Sigmoid colon (tissue), 7 donors: ENCODE measurements around the gene STAMBPL1. TPM values are rescaled to one million over a fixed set of nuclear protein-coding genes. Genes with fewer than 3 reads are reported as not detected.

ENCODE experiments used
- DNase-seq: peaks from one replicate; pipeline ENCODE4 v3.0.0-alpha.2; 2019
- H3K27ac ChIP-seq, 4 donors: fragments of 200-600 bp; sonication (generic); one replicate each; pipeline ENCODE4 v1.5.1; 2016 to 2019; ENCODE audit warnings: mild to moderate bottlenecking in 1 of 4
- H3K27me3 ChIP-seq, 3 donors: fragments of 200-600 bp; sonication (generic); one replicate each; pipeline ENCODE4 v1.5.1; 2019; ENCODE audit warnings: mild to moderate bottlenecking in 1 of 3
- H3K36me3 ChIP-seq, 4 donors: fragments of 200-600 bp; sonication (generic); one replicate each; pipeline ENCODE4 v1.5.1; 2016 to 2019
- H3K4me1 ChIP-seq, 4 donors: fragments of 200-600 bp; sonication (generic); one replicate each; pipeline ENCODE4 v1.5.1; 2017 to 2019
- H3K4me3 ChIP-seq, 4 donors: fragments of 200-600 bp; sonication (generic); one replicate each; pipeline ENCODE4 v1.5.1; 2017 to 2019; ENCODE audit warnings: mild to moderate bottlenecking in 2 of 4, moderate library complexity in 1 of 4
- H3K9me3 ChIP-seq, 4 donors: fragments of 200-600 bp in 3 of 4; sonication (generic) in 3 of 4; one replicate each; pipeline versions ENCODE4 v1.5.1 to v1.6.1; 2013 to 2019
- EP300 ChIP-seq, 4 donors: sonication (generic); formaldehyde crosslinking; IDR thresholded peaks; one replicate each; pipeline ENCODE4 v1.6.1; 2017; ENCODE audit warnings: antibody characterized with exemption in 4 of 4
- POLR2A ChIP-seq, 2 donors: fragments of 450-650 bp; IDR thresholded peaks; one replicate each; pipeline ENCODE4 v1.6.1; 2016; ENCODE audit warnings: antibody characterized with exemption in 2 of 2, mild to moderate bottlenecking in 2 of 2, moderate library complexity in 2 of 2
- POLR2AphosphoS5 ChIP-seq, 4 donors: sonication (generic); formaldehyde crosslinking; IDR thresholded peaks; one replicate each; pipeline ENCODE4 v1.6.1; 2017; ENCODE audit warnings: antibody characterized with exemption in 4 of 4
- WGBS, 2 donors: extraction: QIAGEN DNeasy Blood & Tissue Kit; methylation state at CpG; one replicate each; pipeline ENCODE4 v1.1.7; 2013; 5-methylcytosine and 5-hydroxymethylcytosine counted together
- intact Hi-C: fragments of 100-400 bp; cut with DNase I; formaldehyde crosslinking; loops from one replicate; pipeline ENCODE4 v1.15.1; 2023
- polyA plus RNA-seq, 3 donors: library from polyadenylated mRNA; stranded (reverse); fragments of 200-250 nt; gene quantifications; one replicate each; pipeline ENCODE4 v1.2.3, GENCODE V29; 2013
- total RNA-seq, 4 donors: library from RNA; depleted of rRNA; stranded (reverse); fragments of >200 nt; gene quantifications; one replicate each; pipeline ENCODE4 v1.1.0, GENCODE V29; 2016
- TF ChIP-seq, protein P1 (sequence below), 4 experiments: fragments of 450-650 bp in 3 of 4; fragments of 200-600 bp in 1 of 4; IDR thresholded peaks; one replicate each; pipeline ENCODE4 v1.5.1; 2016 to 2019; ENCODE audit warnings: antibody characterized with exemption in 4 of 4, mild to moderate bottlenecking in 3 of 4, moderate library complexity in 2 of 4
- donor health status: healthy with polysubstance abuse.
- donor health status: Bipolar disorder and iron deficiency.
- donor health status: healthy.

STAMBPL1 gene
- total and polyA plus RNA-seq, 7 donors: 9.0 to 29.6 (median 11.0) TPM

- H3K9me3 ChIP-seq: no peaks in the 10 kb centered on the region
- intact Hi-C loops: no loop called here
- 84 to 93% methylated on average over 3 of the region's 3 CpGs for WGBS, 2 donors
- H3K27ac ChIP-seq: peak overlapping the region; percentile 71 to 97 (median 95)
- no peak for DNase-seq
- peaks cover 37 to 79% (median 56%) of the 10 kb centered on the region in 4 donors for H3K36me3 ChIP-seq
- no peak overlapping the region for H3K4me3 ChIP-seq
- no peaks in the 10 kb centered on the region for H3K27me3 ChIP-seq
- H3K4me1 ChIP-seq: peaks cover 0 to 71% (median 41%) of the 10 kb centered on the region in 4 donors
- TF ChIP-seq POLR2AphosphoS5 (IDR thresholded peaks at IDR 0.05): peak in 1 of 4 donors; percentile 33
- TF ChIP-seq, protein P1, sequence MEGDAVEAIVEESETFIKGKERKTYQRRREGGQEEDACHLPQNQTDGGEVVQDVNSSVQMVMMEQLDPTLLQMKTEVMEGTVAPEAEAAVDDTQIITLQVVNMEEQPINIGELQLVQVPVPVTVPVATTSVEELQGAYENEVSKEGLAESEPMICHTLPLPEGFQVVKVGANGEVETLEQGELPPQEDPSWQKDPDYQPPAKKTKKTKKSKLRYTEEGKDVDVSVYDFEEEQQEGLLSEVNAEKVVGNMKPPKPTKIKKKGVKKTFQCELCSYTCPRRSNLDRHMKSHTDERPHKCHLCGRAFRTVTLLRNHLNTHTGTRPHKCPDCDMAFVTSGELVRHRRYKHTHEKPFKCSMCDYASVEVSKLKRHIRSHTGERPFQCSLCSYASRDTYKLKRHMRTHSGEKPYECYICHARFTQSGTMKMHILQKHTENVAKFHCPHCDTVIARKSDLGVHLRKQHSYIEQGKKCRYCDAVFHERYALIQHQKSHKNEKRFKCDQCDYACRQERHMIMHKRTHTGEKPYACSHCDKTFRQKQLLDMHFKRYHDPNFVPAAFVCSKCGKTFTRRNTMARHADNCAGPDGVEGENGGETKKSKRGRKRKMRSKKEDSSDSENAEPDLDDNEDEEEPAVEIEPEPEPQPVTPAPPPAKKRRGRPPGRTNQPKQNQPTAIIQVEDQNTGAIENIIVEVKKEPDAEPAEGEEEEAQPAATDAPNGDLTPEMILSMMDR (IDR thresholded peaks at IDR 0.05): no peak
Measured at GRCh38 chr10:88936656-88937055, 56.6 kb downstream of the STAMBPL1 start.

- intact Hi-C loops: no loop called here
- H3K36me3 ChIP-seq: peaks cover 44 to 93% (median 70%) of the 10 kb centered on the region in 4 donors
- H3K4me3 ChIP-seq: no peak overlapping the region
- no peaks in the 10 kb centered on the region for H3K9me3 ChIP-seq
- no peak for DNase-seq
- peak in 2 of 4 donors; percentile 66 to 69 for TF ChIP-seq POLR2AphosphoS5 (IDR thresholded peaks at IDR 0.05)
- TF ChIP-seq, protein P1 (IDR thresholded peaks at IDR 0.05): no peak
- WGBS, 2 donors: 93 to 94% methylated on average over 3 of the region's 3 CpGs
- H3K27ac ChIP-seq: peak overlapping the region; percentile 71 to 97 (median 95)
- H3K4me1 ChIP-seq: peaks cover 0 to 77% (median 48%) of the 10 kb centered on the region in 4 donors
- no peaks in the 10 kb centered on the region for H3K27me3 ChIP-seq
Measured at GRCh38 chr10:88938039-88938438, 58.0 kb downstream of the STAMBPL1 start.

DNA sequence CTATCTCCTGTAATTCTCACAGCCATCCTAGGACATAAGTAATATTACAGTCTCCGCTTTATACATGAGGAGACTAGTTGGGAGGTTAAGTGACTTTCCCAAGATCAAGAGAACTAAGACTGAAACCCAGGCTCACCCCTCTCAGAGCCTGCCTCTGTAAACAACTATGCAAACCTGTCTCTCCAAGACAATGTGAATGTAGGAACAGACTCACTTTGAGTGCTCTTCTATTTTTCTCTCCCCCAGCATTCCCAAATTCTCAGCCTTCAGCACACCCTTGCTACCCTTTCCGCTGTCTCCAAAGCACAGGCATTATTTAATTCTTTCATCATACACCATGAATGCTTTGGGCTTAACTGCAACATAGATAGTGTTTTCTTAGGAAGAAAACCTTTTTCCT, 58.9 kb downstream of the STAMBPL1 start:
- H3K36me3 ChIP-seq: peaks cover 50 to 99% (median 78%) of the 10 kb centered on the region in 4 donors
- H3K4me3 ChIP-seq: no peak overlapping the region
- no peak for DNase-seq
- H3K9me3 ChIP-seq: no peaks in the 10 kb centered on the region
- peaks cover 0 to 86% (median 53%) of the 10 kb centered on the region in 4 donors for H3K4me1 ChIP-seq
- TF ChIP-seq EP300 (IDR thresholded peaks at IDR 0.05) (no peak), POLR2AphosphoS5 (IDR thresholded peaks at IDR 0.05) (peak in 2 of 4 donors; percentile 58 to 64), POLR2A (IDR thresholded peaks at IDR 0.05) (no peak)
- TF ChIP-seq, protein P1 (IDR thresholded peaks at IDR 0.05): no peak
- no peaks in the 10 kb centered on the region for H3K27me3 ChIP-seq
- peak overlapping the region; percentile 71 to 97 (median 95) for H3K27ac ChIP-seq
- intact Hi-C loops: no loop called here
- 96 to 97% methylated on average over 2 of the region's 2 CpGs for WGBS, 2 donors

DNA sequence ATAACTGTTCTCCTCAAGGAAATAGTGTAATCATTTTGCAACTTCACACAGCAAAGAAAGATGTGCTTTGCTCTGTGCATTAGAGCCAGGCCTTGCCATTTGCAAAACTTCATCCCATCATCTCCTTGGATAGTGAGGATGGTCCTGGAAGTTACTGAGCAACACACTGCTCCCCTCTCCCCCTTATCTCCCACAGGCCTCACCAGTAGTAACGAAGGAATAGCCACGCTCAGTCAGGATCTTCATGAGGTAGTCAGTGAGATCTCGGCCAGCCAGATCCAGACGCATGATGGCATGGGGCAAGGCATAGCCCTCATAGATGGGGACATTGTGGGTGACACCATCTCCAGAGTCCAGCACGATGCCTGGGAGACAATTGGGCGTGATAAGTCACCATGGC, 61.0 kb downstream of the STAMBPL1 start:
- peak in 3 of 4 donors; percentile 5 to 47 (median 36) for TF ChIP-seq POLR2AphosphoS5 (IDR thresholded peaks at IDR 0.05)
- TF ChIP-seq EP300 (IDR thresholded peaks at IDR 0.05): no peak
- TF ChIP-seq, protein P1 (IDR thresholded peaks at IDR 0.05): no peak
- no peak for TF ChIP-seq POLR2A (IDR thresholded peaks at IDR 0.05)
- H3K9me3 ChIP-seq: no peaks in the 10 kb centered on the region
- intact Hi-C loops: no loop called here
- WGBS, 2 donors: 93 to 95% methylated on average over 6 of the region's 6 CpGs
- no peak overlapping the region for H3K4me3 ChIP-seq
- no peaks in the 10 kb centered on the region for H3K27me3 ChIP-seq
- H3K27ac ChIP-seq: peak overlapping the region; percentile 71 to 97 (median 95)
- no peak for DNase-seq
- H3K36me3 ChIP-seq: peaks cover 66 to 100% (median 89%) of the 10 kb centered on the region in 4 donors
- H3K4me1 ChIP-seq: peaks cover 0 to 100% (median 69%) of the 10 kb centered on the region in 4 donors

DNA sequence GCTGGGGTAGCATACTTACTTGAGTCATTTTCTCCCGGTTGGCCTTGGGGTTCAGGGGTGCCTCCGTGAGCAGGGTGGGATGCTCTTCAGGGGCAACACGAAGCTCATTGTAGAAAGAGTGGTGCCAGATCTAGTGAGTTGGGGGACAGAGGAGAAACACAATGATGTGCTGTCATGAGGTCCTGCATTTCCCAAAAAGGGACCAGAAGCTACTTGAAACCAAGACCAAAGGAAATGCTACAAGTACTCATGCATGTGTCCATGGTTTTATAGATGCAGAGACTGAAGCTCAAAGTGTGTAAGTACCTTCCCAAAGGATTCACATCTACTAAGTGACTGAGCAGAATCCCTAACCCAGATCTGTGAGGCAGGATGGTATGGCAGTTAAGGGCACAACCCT, 63.7 kb downstream of the STAMBPL1 start:
- Histone ChIP-seq H3K27me3 (no peaks in the 10 kb centered on the region), H3K4me1 (peaks cover 0 to 98% (median 83%) of the 10 kb centered on the region in 4 donors), H3K9me3 (no peaks in the 10 kb centered on the region), H3K36me3 (peaks cover 52 to 98% (median 69%) of the 10 kb centered on the region in 4 donors), H3K27ac (peak overlapping the region; percentile 71 to 97 (median 95)), H3K4me3 (no peak overlapping the region)
- WGBS, 2 donors: 90 to 93% methylated on average over 3 of the region's 3 CpGs
- no peak for DNase-seq
- intact Hi-C loops: no loop called here
- TF ChIP-seq, protein P1 (IDR thresholded peaks at IDR 0.05): no peak
- peak in 2 of 4 donors; percentile 46 to 58 for TF ChIP-seq POLR2AphosphoS5 (IDR thresholded peaks at IDR 0.05)
